ENCODE measurements around the gene COL5A3. TPM values are rescaled to one million over a fixed set of nuclear protein-coding genes. Genes with fewer than 3 reads are reported as not detected.

COL5A3 gene
- total RNA-seq, 1 experiment from 2014 or later = 0.26 TPM

GRCh38 chr19:10011974-10012373 is 1.7 kb upstream of the COL5A3 start:
- no peak for TF ChIP-seq CTCF (IDR thresholded peaks at IDR 0.05; ENCODE audit: unreplicated experiment)
- DNase-seq = no peak
- Mint-ChIP-seq H3K36me3 (ENCODE audit: insufficient read depth, unreplicated experiment) (peaks cover 10% of the 10 kb centered on the region), H3K4me1 (ENCODE audit: low read depth, unreplicated experiment) (peaks cover 19% of the 10 kb centered on the region), H3K27ac (ENCODE audit: unreplicated experiment) (no peak overlapping the region), H3K27me3 (ENCODE audit: unreplicated experiment) (peaks cover 75% of the 10 kb centered on the region), H3K4me3 (ENCODE audit: low read depth, unreplicated experiment) (no peak overlapping the region), H3K9me3 (ENCODE audit: low read depth, unreplicated experiment) (no peaks in the 10 kb centered on the region)
- CTCF ChIA-PET = no interaction called here
- intact Hi-C loops (cut with micrococcal nuclease; ENCODE audit: unreplicated experiment) = no loop called here
- BruUV-seq (replicated peaks) = no TSS peak

GRCh38 chr19:10010939-10011338 is 635 bp upstream of the COL5A3 start:
- no TSS peak for BruUV-seq (replicated peaks)
- DNase-seq = no peak
- Mint-ChIP-seq H3K36me3 (ENCODE audit: insufficient read depth, unreplicated experiment) (peaks cover 5% of the 10 kb centered on the region), H3K27ac (ENCODE audit: unreplicated experiment) (no peak overlapping the region), H3K27me3 (ENCODE audit: unreplicated experiment) (peaks cover 86% of the 10 kb centered on the region), H3K4me1 (ENCODE audit: low read depth, unreplicated experiment) (peaks cover 19% of the 10 kb centered on the region), H3K4me3 (ENCODE audit: low read depth, unreplicated experiment) (no peak overlapping the region), H3K9me3 (ENCODE audit: low read depth, unreplicated experiment) (no peaks in the 10 kb centered on the region)
- intact Hi-C loops (cut with micrococcal nuclease; ENCODE audit: unreplicated experiment) = no loop called here
- TF ChIP-seq CTCF (IDR thresholded peaks at IDR 0.05; ENCODE audit: unreplicated experiment) = no peak
- CTCF ChIA-PET = no interaction called here

GRCh38 chr19:10009714-10010224 is 535 bp downstream of the COL5A3 start:
- no TSS peak for BruUV-seq (replicated peaks)
- H3K27ac Mint-ChIP-seq (ENCODE audit: unreplicated experiment) = no peak overlapping the region
- peaks cover 86% of the 10 kb centered on the region for H3K27me3 Mint-ChIP-seq (ENCODE audit: unreplicated experiment)
- intact Hi-C loops (cut with micrococcal nuclease; ENCODE audit: unreplicated experiment) = no loop called here
- no peak for TF ChIP-seq CTCF (IDR thresholded peaks at IDR 0.05; ENCODE audit: unreplicated experiment)
- H3K4me3 Mint-ChIP-seq (ENCODE audit: low read depth, unreplicated experiment) = peak overlapping the region; percentile 16
- CTCF ChIA-PET = interaction anchor here (0.6 to 1.4 kb wide), 3 partner anchors 10 to 95 kb away, joined by 4 to 6 read pairs (median 5); no protein-coding TSS in a partner anchor
- no peaks in the 10 kb centered on the region for H3K9me3 Mint-ChIP-seq (ENCODE audit: low read depth, unreplicated experiment)
- peaks cover 10% of the 10 kb centered on the region for H3K36me3 Mint-ChIP-seq (ENCODE audit: insufficient read depth, unreplicated experiment)
- H3K4me1 Mint-ChIP-seq (ENCODE audit: low read depth, unreplicated experiment) = peaks cover 19% of the 10 kb centered on the region
- no peak for DNase-seq

GRCh38 chr19:10008184-10008765 is 2.0 kb downstream of the COL5A3 start:
- CTCF ChIA-PET = interaction anchor here (1.0 kb wide), 1 partner anchor 26 kb away, joined by 3 read pairs; no protein-coding TSS in a partner anchor
- TF ChIP-seq CTCF (IDR thresholded peaks at IDR 0.05; ENCODE audit: unreplicated experiment) = no peak

More at GRCh38 chr19:10008184-10008765, 2.0 kb downstream of the COL5A3 start:
- peak overlapping the region; percentile 2 for H3K4me3 Mint-ChIP-seq (ENCODE audit: low read depth, unreplicated experiment)
- intact Hi-C loops (cut with micrococcal nuclease; ENCODE audit: unreplicated experiment) = no loop called here
- no peak for DNase-seq
- peaks cover 19% of the 10 kb centered on the region for H3K4me1 Mint-ChIP-seq (ENCODE audit: low read depth, unreplicated experiment)
- H3K27me3 Mint-ChIP-seq (ENCODE audit: unreplicated experiment) = peaks cover 77% of the 10 kb centered on the region
- H3K9me3 Mint-ChIP-seq (ENCODE audit: low read depth, unreplicated experiment) = no peaks in the 10 kb centered on the region
- no TSS peak for BruUV-seq (replicated peaks)
- H3K27ac Mint-ChIP-seq (ENCODE audit: unreplicated experiment) = peak overlapping the region; percentile 14
- peaks cover 10% of the 10 kb centered on the region for H3K36me3 Mint-ChIP-seq (ENCODE audit: insufficient read depth, unreplicated experiment)
